ENCODE results near the gene UST. TPM values are rescaled to one million over a fixed set of nuclear protein-coding genes. Genes with fewer than 3 reads are reported as not detected.

The UST gene
- total RNA-seq, 1 donor from 2014 or later: 23.2 TPM

DNA sequence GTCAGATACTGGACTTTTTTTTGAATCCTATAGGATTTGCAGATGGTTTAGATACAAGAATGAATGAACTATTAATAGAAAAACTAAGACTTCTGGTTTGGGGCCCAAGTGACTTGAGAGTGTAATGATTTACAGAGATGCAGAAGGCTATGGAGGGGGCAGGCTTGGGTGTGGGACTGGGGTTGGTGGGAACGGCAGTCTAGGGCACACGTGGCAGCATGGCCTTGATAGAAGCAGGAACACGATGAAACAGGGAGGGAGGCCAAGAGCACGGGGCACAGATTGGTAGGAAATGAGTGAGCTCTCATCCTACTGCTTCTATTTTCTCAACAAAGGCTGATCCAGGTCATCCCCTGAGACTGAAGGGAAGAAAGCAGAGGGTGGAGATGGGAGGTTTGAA lies 3.4 kb upstream of the UST start:
- TF ChIP-seq, protein P1, sequence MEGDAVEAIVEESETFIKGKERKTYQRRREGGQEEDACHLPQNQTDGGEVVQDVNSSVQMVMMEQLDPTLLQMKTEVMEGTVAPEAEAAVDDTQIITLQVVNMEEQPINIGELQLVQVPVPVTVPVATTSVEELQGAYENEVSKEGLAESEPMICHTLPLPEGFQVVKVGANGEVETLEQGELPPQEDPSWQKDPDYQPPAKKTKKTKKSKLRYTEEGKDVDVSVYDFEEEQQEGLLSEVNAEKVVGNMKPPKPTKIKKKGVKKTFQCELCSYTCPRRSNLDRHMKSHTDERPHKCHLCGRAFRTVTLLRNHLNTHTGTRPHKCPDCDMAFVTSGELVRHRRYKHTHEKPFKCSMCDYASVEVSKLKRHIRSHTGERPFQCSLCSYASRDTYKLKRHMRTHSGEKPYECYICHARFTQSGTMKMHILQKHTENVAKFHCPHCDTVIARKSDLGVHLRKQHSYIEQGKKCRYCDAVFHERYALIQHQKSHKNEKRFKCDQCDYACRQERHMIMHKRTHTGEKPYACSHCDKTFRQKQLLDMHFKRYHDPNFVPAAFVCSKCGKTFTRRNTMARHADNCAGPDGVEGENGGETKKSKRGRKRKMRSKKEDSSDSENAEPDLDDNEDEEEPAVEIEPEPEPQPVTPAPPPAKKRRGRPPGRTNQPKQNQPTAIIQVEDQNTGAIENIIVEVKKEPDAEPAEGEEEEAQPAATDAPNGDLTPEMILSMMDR (IDR thresholded peaks at IDR 0.05; ENCODE audit: unreplicated experiment): no peak
- Mint-ChIP-seq H3K36me3 (ENCODE audit: low read depth, unreplicated experiment) (peaks cover 7% of the 10 kb centered on the region), H3K9me3 (ENCODE audit: unreplicated experiment) (no peaks in the 10 kb centered on the region), H3K27ac (ENCODE audit: unreplicated experiment) (peak overlapping the region; percentile 26), H3K27me3 (ENCODE audit: unreplicated experiment) (peaks cover 3% of the 10 kb centered on the region), H3K4me3 (ENCODE audit: unreplicated experiment) (no peak overlapping the region), H3K4me1 (ENCODE audit: unreplicated experiment) (peaks cover 42% of the 10 kb centered on the region)
- DNase-seq (ENCODE audit: low spot score): no peak

- H3K27ac Mint-ChIP-seq (ENCODE audit: unreplicated experiment): peak overlapping the region; percentile 94
- peaks cover 46% of the 10 kb centered on the region for H3K4me1 Mint-ChIP-seq (ENCODE audit: unreplicated experiment)
- H3K36me3 Mint-ChIP-seq (ENCODE audit: low read depth, unreplicated experiment): peaks cover 9% of the 10 kb centered on the region
- peaks cover 5% of the 10 kb centered on the region for H3K27me3 Mint-ChIP-seq (ENCODE audit: unreplicated experiment)
- peak overlapping the region; percentile 98 for H3K4me3 Mint-ChIP-seq (ENCODE audit: unreplicated experiment)
- H3K9me3 Mint-ChIP-seq (ENCODE audit: unreplicated experiment): no peaks in the 10 kb centered on the region
- TF ChIP-seq, protein P1 (IDR thresholded peaks at IDR 0.05; ENCODE audit: unreplicated experiment): no peak
- DNase-seq (ENCODE audit: low spot score): no peak
Observed at GRCh38 chr6:148745926-148746325, 904 bp upstream of the UST start.

- DNase-seq (ENCODE audit: low spot score): peak; percentile 57
- H3K27ac Mint-ChIP-seq (ENCODE audit: unreplicated experiment): no peak overlapping the region
- peaks cover 5% of the 10 kb centered on the region for H3K27me3 Mint-ChIP-seq (ENCODE audit: unreplicated experiment)
- peaks cover 9% of the 10 kb centered on the region for H3K36me3 Mint-ChIP-seq (ENCODE audit: low read depth, unreplicated experiment)
- no peaks in the 10 kb centered on the region for H3K9me3 Mint-ChIP-seq (ENCODE audit: unreplicated experiment)
- H3K4me3 Mint-ChIP-seq (ENCODE audit: unreplicated experiment): peak overlapping the region; percentile 87
- peaks cover 40% of the 10 kb centered on the region for H3K4me1 Mint-ChIP-seq (ENCODE audit: unreplicated experiment)
- TF ChIP-seq, protein P1 (IDR thresholded peaks at IDR 0.05; ENCODE audit: unreplicated experiment): no peak
Observed at GRCh38 chr6:148747145-148747470, 278 bp downstream of the UST start.

- Mint-ChIP-seq H3K4me3 (ENCODE audit: unreplicated experiment) (peak overlapping the region; percentile 98), H3K9me3 (ENCODE audit: unreplicated experiment) (no peaks in the 10 kb centered on the region), H3K4me1 (ENCODE audit: unreplicated experiment) (peaks cover 40% of the 10 kb centered on the region), H3K27ac (ENCODE audit: unreplicated experiment) (no peak overlapping the region), H3K27me3 (ENCODE audit: unreplicated experiment) (peaks cover 5% of the 10 kb centered on the region), H3K36me3 (ENCODE audit: low read depth, unreplicated experiment) (peaks cover 9% of the 10 kb centered on the region)
- DNase-seq (ENCODE audit: low spot score): peak; percentile 61
- TF ChIP-seq, protein P1 (IDR thresholded peaks at IDR 0.05; ENCODE audit: unreplicated experiment): no peak
Observed at GRCh38 chr6:148747471-148748165, 788 bp downstream of the UST start.

DNA sequence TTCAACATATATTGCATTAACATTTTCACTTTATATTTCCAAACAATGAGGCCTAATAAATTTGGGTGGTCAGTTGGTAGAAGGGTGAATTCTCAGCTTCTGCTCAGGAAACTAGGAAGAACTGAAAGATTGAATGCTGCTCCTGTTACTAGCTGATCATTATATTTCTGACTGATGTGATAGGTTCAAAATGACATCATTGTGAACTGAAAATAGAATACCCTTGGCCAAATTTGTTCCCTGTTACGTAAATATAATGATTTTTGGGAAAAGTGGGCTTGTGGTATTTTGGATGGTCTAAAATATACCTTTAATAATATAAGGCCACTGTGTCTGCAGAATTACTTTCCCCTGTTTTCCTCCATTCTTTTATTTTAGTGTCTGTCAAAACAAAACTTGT lies 2.8 kb downstream of the UST start:
- no peaks in the 10 kb centered on the region for H3K9me3 Mint-ChIP-seq (ENCODE audit: unreplicated experiment)
- DNase-seq (ENCODE audit: low spot score): no peak
- TF ChIP-seq, protein P1 (IDR thresholded peaks at IDR 0.05; ENCODE audit: unreplicated experiment): no peak
- H3K4me3 Mint-ChIP-seq (ENCODE audit: unreplicated experiment): no peak overlapping the region
- H3K27me3 Mint-ChIP-seq (ENCODE audit: unreplicated experiment): peaks cover 5% of the 10 kb centered on the region
- H3K4me1 Mint-ChIP-seq (ENCODE audit: unreplicated experiment): peaks cover 30% of the 10 kb centered on the region
- peaks cover 9% of the 10 kb centered on the region for H3K36me3 Mint-ChIP-seq (ENCODE audit: low read depth, unreplicated experiment)
- no peak overlapping the region for H3K27ac Mint-ChIP-seq (ENCODE audit: unreplicated experiment)
